NCI-H2227 treated with DMSO at 0.1 percent for 48 hours (cell line): ENCODE results near the gene HOXA1.

Experiments
- DNase-seq: peaks from one replicate; lab custom pipeline; 2025; lab: John Stamatoyannopoulos, UW

HOXA1 gene

DNA sequence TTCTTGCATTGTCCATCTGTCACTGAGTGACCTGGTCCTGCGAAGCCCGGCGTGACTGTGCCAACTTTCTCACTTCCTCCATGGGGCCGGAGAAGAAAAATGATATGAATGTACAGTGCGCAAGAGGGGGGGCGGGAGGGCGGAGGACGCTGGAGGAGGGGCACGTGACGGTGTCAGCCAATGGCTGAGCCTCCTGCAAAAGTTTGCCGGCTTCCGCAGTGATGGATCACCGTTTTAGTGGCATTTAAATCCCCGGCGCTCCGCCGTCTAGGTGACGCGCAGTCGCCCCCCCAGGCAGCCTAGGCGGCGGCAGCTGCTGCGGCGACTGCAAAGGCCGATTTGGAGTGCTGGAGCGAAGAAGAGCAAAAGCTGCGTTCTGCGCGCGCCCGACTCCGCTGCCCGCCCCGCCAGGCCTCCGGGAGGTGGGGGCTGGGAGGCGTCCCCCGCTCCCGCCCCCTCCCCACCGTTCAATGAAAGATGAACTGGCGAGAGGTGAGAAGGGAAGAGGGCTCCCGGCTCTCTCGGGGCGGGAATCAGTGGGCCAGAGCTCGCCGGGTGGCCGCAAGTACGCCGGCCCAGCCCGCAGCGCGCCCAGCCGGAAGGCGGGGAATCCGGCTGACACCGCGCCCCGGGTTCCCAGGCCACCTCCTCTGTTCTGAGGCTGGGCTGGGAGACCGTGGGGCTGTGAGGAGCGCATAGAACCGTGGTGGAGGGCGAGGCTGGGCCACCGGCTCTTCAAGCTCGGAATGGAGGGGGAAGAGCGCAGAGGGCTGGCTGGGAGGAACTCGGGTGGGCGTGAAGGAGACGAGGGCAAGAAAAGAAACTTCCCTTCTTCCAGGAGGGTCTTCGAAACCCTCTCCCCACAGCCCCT lies at the start of gene HOXA1:
Gene HOXA1 (minus strand): TSS at position 104 of the 871 bp plus-strand sequence. CDS start 88 bp downstream, at position 16.
- DNase-seq, result no peak

DNA sequence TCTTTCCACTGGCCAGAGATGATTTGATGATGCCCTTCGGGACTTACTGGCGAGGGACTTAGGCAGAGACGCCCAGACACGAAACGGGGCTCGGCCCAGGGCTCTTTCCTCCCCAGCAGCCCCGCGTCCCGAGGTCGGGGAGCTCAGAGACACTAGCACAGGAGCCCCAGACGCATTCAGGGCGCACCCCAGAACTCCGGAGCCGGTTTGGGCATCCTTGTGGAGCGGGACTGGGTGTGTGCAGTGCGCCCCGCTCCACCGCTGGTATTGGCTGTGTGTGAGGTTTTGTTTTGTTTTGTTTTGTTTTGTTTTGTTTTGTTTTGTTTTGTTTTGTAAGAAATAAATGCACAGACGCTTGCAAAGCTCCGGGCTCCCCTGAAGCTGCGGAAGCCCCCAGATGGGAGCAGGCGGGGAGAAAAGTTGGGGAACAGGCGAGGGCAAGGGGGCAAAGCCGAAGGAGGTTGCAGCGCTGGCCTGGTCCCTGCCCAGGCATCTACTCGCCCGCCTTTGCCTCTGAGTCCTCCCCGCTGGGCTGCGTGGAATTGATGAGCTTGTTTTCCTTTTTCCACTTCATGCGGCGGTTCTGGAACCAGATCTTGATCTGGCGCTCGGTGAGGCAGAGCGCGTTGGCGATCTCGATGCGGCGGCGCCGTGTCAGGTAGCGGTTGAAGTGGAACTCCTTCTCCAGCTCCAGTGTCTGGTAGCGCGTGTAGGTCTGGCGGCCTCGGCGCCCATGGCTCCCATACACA lies 49.5 kb upstream of the HOXA1 start:
- DNase-seq, result no peak

DNA sequence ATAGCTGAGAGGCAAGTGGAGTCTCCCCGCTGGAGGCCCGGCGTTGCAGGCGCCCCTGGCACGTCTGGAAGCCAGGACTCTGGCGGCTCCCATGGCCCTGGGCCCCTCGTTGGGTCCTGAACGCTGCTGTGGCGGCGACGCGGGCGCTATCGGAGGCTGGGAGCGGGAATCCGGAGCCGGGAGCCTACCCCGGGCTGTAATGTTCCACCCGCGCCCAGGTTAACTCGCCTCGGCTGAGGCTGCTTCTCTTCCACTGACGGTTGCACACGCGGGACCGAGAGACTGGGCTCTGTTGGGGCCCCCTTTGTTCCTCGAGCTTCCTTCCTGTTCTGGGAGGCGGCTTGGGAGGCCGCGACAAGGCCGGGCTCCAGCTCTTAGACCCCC lies 49.0 kb upstream of the HOXA1 start:
- no peak for DNase-seq

DNA sequence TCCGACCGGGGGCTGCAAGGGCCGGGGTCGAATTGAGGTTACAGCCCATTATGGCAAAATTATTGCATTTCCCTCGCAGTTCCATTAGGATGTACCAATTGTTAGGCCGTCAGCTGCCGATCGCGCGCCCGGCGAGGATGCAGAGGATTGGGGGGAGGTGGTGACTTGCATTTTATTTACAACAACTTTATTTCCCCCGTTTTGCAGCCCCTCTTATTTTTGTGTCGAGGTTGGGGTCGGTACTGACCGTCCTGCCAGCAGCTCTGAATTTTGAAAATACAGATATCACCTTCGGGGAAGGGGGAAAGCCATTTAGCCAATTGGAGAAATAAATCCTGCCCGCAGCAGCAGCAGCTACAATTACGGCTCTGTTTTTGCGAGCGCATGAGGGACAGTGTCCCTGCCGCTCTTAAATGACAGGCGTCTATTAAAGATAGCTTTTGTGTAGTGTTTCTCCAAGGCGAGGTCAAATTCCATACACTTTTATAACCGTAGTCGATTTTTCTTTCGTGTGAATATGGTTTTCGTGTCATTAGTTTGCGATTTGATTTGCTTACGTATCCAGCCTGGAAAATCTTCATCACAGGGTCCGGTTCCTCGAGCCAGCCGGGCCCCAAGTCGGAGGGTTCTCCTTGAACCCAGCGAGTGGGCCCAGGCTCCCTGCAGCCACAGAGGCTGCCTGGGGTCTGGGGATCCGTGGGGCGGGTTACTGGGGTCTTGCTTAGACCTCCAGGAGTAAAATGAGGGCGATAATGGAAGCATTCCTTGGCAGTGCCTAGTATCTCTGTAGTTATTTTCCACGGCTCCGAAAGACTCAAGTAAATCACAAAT lies 48.4 kb upstream of the HOXA1 start:
- no peak for DNase-seq

DNA sequence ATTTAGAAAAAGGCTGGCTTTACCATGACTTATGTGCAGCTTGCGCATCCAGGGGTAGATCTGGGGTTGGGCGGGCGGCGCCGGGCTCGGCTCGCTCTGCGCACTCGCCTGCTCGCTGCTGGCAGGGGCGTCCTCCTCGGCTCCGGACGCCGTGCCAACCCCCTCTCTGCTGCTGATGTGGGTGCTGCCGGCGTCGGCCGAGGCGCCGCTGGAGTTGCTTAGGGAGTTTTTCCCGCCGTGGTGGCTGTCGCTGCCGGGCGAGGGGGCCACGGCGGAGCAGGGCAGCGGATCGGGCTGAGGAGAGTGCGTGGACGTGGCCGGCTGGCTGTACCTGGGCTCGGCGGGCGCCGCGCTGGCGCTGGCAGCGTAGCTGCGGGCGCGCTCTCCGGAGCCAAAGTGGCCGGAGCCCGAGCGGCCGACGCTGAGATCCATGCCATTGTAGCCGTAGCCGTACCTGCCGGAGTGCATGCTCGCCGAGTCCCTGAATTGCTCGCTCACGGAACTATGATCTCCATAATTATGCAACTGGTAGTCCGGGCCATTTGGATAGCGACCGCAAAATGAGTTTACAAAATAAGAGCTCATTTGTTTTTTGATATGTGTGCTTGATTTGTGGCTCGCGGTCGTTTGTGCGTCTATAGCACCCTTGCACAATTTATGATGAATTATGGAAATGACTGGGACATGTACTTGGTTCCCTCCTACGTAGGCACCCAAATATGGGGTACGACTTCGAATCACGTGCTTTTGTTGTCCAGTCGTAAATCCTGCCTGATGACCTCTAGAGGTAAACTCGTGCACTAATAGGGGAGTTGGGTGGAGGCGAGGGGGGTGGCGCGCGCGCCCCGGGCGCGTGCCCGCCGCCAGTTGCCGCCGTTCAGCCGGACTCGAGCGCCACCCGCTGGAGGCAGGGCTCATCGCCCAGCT lies 47.5 kb upstream of the HOXA1 start, which contains the start of gene HOXA5:
Gene HOXA5 (minus strand): TSS at position 659 of the 927 bp plus-strand sequence. CDS start 74 bp downstream, at position 585.
- DNase-seq, result peak; percentile 66

DNA sequence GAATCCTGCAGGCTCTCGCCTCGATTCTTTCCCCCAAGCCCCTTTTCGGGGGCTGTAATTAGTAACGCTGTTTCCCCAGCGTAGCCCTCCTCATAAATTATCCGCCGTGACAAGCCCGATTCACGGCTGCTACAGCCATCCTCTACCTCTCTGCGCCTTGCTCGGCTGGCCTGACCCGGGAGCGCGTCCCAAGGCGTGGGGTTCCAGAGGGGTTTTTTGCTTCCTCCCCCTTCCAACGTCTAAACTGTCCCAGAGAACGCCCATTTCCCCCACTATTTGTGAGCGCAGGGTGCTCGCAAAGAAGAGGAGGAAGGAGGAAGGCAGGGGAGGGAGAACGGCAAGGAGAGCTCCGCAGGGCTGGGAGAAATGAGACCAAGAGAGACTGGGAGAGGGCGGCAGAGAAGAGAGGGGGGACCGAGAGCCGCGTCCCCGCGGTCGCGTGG lies 46.8 kb upstream of the HOXA1 start:
- no peak for DNase-seq

DNA sequence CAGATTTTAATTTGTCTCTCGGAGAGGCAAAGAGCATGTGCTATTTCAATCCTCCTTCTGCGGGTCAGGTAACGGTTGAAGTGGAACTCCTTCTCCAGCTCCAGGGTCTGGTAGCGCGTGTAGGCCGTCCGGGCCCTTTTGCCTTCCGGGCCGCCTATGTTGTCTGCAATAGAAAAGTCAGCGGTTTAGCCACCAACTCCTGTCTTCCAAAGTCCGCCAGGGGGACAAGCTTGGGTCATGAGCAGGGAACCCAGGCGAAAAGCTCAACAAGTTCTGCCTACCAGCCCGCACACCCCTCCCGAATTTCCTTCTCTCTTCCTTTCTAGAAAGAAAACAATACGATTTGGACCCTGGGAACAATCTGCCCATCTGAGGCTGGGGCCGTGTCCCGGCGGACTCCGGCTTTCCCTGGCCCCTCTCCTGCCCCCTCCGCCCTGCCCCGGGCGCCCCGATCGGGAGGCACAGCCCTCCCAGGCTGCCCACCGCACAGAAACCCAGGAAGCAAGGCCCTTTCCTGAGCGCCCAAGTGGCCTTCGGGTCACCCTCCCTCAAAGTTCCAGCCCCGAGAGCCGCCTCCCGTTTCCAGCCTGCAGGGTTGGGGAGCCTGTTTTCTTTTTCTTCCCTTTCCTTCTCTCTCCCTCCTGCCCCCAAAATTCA lies 46.3 kb upstream of the HOXA1 start:
- no peak for DNase-seq

DNA sequence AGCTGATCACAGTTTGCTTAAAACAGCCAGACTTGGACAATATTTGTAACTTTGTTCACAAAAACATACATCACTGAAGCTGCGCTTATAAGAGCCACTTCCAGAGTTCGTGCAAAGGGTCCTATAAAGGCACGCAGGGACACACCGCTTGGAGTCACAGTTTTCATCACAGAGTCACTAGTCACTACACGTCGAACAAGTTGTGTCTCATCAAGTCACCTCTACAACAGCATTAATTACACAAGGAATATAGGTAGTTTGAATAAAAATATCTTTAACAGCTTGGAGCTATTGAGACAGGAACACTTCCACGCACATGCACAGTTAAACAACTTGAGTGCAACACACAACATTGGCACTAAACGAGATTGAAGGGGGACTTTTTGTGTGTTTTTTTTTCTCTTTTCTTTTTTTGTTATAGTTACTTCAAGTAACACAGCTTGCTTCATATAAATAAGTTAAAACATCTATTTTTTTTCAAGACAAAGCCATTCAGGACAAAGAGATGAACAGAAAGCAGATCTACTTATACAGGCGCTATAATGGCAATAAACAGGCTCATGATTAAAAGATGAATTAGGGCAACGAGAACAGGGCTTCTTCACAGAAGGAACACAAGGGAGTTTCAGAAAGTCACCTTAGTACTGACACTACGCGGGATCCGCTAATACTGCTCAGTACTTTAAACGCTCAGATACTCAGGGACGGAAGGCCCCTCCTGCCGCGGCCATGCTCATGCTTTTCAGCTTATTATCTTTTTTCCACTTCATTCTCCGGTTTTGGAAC lies 45.5 kb upstream of the HOXA1 start:
- no peak for DNase-seq

DNA sequence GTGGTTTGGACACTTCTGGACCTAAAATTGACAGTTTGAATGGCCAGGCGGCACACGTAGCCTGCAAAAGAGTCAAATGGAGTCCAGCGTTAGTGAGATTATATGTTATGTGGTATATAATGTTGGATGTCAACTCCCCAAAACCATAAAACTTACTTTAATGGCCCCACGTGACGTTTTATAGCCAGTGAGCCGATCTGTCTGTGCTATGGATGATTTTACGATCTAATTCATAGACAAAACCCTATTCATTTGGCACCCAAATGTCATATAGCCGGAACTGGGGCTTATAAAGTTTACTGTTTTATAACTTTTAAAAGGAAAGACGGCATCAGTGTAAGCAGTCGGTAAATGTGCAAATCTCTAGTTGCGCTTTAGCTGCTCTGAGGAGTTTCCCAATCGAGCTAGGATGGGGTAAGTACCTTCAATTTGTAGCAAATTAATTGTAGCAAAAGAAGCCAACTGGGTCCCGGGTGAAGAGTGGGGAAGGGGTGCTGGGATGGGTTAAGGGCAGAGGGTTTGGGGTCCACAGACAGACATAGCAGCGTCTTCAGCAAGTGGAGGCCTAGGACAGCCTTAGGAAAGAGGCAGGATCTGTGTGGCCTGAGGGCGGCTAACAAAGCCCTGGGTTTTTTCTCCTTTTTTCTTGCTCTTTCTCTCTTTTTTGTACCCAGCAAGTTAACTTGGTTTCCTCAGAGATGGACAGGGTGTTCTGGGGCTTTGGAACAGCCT lies 44.5 kb upstream of the HOXA1 start:
- no peak for DNase-seq

DNA sequence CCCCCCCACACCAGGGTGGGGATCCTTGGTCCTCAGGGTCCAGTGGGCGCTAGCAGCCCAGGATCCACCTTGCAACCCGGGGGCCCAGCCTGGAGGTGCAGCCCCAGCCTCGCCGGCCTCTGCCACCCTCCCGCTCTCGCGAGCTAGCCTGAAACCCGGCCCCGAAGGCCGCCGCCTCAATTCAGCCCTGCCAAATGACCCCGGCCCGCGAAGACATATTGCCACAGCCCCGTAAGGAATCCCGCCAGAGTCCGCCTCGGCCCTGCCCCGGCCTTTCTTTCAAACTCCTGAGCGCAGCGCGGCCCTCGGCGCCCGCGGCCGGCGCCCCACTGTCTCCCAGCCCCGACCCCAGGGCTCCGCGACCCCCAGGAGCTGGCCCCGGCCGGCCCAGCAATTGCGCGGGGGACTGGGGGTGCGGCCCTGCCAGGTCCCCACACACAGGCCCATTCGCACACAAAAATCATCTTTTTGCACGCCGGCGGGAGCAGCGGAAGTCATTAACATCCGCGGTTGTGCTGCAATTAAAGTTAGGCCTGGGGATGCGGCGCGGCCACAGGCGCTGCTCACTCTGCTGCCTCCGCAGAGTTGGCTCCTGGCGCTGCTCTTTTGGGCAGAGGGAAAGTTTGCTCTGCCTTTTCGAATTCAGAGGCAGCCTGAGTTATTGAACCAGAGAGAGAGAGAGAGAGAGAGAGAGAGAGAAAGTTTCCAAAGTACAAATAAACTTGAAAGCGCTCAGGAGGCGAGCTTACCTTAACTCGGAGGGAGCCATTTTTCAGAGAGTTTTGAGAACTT lies 43.7 kb upstream of the HOXA1 start:
- no peak for DNase-seq

DNA sequence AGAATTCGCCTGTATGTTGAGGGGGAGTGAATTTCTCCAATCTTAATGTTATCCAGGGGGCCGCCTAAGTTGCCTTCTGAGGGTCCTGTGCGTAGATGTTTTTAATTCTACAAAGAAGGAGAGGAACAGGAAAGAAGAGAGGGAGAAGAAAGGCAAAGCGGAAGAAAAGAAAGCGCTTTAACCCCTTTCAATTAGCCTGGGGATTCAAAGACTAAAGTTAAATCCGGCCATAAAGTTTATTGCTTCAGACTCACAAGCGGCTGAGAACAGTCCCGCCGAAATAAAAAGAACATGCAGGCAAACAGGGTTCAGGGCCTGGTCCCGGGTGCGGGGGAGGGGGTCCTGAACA lies 43.2 kb upstream of the HOXA1 start:
- no peak for DNase-seq

DNA sequence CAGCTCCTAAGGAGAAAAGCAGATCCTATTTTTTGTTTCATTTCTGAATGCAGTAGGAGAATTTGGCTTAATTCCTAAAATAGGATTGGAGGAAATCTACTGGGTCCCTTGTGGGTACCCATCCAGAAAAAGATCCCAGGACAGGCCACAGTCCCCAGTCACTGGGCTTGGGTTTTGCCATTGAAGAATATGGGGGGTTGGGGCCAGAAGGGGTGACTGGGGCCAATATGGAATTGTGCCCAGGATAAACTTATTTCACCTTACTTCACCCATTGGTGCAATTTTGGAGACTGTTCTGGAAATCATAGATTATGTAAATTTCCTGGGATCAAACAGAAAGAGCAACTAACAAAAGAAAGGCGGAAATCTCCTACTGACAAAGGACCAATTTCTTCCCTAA lies 42.7 kb upstream of the HOXA1 start:
- DNase-seq, result no peak

DNA sequence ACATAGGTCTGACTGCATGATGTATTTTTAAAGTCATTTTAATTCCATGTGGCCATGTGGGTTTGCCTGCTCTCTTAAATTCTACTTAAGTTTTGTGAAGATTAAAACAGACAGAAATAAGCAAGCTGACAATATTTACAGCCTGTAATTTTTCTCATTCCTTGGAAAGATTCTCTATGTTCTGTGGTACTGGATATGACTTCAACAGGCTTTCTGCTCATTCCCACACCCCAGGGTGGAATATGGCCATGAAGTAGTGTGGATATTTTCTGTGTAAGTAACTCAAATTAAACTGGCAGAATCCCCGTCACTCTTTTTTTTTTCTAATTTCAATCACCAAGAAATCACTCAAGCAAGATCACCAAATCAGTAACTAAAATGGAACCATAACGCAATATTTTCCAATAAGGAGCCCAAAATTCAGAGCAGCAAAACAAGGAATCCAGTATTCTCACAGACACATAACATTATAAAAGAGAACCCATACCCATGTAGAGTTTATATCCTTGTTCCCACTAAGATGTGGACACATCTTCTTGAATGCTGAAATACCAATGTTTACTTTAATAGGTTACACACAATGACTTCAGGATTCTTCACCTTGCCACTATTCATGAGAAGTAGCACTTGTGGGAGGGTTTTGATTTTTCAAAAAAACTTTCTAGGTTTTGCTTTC lies 42.0 kb upstream of the HOXA1 start:
- DNase-seq, result no peak

DNA sequence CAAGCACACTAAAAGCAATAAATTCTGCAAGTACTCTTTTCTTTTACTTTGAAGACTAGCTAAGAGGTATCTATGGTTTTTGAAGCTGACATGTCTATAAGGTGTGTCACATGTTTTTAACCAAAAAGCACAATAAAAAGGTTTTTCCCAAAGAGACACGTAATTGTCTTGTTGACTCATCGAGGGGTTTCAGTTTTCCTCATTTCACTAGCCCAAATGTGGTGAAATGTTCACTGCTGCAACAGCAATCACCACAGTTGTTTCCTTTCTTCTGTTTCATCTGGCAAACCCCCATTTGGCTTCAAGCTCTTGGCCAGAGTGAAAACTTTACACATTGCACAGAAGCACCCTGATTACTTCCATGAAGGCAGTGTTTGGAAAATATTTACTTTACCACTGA lies 38.6 kb upstream of the HOXA1 start:
- DNase-seq, result no peak

DNA sequence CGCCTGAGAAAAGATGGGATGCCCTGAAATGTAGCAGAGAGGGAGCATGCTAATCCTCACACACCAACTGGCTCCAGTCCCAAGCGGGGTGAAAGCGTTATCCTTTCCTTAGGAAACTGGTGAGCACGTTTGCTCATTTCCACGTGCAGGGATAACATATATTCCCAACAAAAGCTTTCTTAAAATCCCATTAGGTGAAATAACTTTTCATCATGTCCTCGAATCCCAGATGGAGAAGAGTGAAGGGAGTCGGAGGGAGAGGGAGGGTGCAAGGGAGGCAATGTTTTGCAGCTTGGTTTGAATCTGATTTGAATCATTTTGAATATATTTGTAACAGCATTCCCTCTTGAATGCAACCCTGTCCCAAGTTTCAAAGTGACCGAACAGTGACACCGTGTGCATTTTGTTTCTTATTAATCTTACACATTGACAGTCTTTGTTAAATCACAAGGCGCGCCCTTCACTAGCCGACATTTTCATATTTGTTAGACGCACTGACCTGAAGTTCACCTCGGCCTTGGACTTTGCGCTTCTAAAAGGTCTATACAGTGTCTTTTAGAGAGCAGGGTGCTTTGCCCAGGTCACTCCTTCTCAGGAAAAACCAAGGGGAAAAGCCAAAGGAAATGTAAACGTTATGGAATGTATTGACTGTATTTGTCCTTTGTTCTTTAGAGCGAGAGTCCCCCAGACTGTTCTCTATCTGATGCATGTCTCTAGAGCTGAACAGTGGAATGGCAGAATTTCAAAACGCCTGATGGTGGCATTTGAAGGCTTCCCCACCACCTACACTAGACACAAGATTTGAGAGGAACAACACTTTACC lies 37.8 kb upstream of the HOXA1 start:
- no peak for DNase-seq

DNA sequence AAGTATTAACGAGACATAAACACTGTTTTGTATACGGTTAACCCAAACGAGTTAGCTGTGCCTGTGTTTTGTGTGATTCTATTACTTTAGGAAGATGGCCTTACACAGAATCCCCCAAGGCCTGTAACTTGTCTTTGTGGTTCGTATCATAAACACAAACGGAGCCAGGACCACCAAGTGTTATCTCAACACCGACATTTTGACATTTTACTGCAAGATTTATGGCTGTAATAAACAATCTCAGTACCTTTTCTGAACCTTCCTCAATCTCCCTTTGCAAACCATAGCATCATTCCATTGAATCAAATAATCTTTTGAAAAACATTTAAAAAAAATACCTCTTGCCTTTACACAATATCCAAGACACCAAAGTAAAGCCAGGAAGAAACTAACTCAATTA lies 37.2 kb upstream of the HOXA1 start:
- no peak for DNase-seq

DNA sequence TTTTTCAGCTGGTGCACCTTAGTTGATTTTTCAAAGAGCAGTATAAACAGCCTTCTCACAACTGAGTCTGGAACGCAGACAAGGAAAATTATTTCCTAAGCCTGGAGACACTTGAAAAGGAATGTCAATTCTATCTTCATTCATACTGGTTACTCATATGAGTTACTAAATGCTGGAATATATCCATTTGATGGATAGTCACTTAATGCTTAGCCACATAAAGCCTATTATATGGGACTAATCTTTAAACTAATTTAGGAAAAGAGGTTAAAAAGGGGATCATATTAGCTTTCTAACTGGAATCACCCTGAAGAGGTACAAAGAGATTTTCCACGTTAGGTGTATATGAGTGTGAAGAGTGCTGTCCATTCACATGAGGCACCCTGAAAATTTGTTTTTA lies 36.4 kb upstream of the HOXA1 start:
- no peak for DNase-seq
